Parathyroid adenoma (tissue), 2 donors: Measurements from ENCODE around the gene YOD1.

Experiments
- H2AFZ ChIP-seq: fragments of 300-600 bp; sonication (generic); one replicate; pipeline ENCODE4 v1.7.0; 2017; ENCODE audit warnings: antibody characterized with exemption, mild to moderate bottlenecking
- H3K27ac ChIP-seq: fragments of 300-600 bp; sonication (generic); one replicate; pipeline ENCODE4 v1.7.0; 2017
- H3K27me3 ChIP-seq: fragments of 300-600 bp; sonication (generic); one replicate; pipeline ENCODE4 v1.7.0; 2017; ENCODE audit warnings: low read length; ENCODE audit not compliant: control insufficient read depth, insufficient read depth
- H3K36me3 ChIP-seq: fragments of 300-600 bp; sonication (generic); one replicate; pipeline ENCODE4 v1.7.0; 2017; ENCODE audit warnings: low read length; ENCODE audit not compliant: control insufficient read depth, insufficient read depth
- H3K4me1 ChIP-seq: fragments of 300-600 bp; sonication (generic); one replicate; pipeline ENCODE4 v1.7.0; 2017; ENCODE audit warnings: control low read depth
- H3K4me2 ChIP-seq: fragments of 300-600 bp; sonication (generic); one replicate; pipeline ENCODE4 v1.7.0; 2017; ENCODE audit warnings: low read length
- H3K4me3 ChIP-seq: fragments of 300-600 bp; sonication (generic); one replicate; pipeline ENCODE4 v1.7.0; 2017; ENCODE audit warnings: low read depth, low read length
- H3K79me2 ChIP-seq: fragments of 300-600 bp; sonication (generic); one replicate; pipeline ENCODE4 v1.7.0; 2017; ENCODE audit warnings: control low read depth
- H3K9ac ChIP-seq: fragments of 300-600 bp; sonication (generic); one replicate; pipeline ENCODE4 v1.7.0; 2017; ENCODE audit warnings: mild to moderate bottlenecking
- H3K9me3 ChIP-seq: fragments of 300-600 bp; sonication (generic); one replicate; pipeline ENCODE4 v1.7.0; 2017; ENCODE audit warnings: low read length; ENCODE audit not compliant: control insufficient read depth
- TF ChIP-seq, protein P1 (sequence below): fragments of 300-600 bp; sonication (generic); IDR thresholded peaks from one replicate; pipeline ENCODE4 v1.7.0; 2017; ENCODE audit warnings: antibody characterized with exemption, mild to moderate bottlenecking
- donor health status: primary hyperparathyroidism.

The YOD1 gene

DNA sequence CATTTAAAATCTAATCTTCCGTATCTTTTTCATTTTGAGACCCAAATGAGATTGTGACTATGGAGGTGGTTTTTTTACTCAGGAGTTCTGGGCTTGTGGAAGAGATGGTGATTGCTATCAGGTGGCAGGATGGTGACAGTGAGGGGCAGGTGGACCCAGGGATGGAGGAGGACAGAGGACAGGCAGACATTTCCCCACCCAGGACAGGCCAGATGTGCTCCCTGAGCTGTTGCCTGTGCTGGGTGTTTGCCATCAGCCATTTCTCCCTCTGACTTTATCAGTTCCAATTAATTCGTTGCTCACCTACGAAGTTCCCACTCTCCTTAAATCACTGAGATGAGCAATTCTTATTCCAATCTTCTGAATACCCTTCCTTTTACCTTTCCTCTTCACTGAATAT, 44.9 kb downstream of the YOD1 start:
- no peaks in the 10 kb centered on the region for H3K4me1 ChIP-seq
- no peaks in the 10 kb centered on the region for H3K27me3 ChIP-seq
- no peaks in the 10 kb centered on the region for H3K9me3 ChIP-seq
- no peaks in the 10 kb centered on the region for H3K79me2 ChIP-seq
- no peak overlapping the region for H3K4me3 ChIP-seq
- no peak overlapping the region for H3K27ac ChIP-seq
- no peak overlapping the region for H3K4me2 ChIP-seq
- H3K36me3 ChIP-seq: no peaks in the 10 kb centered on the region
- TF ChIP-seq, protein P1, sequence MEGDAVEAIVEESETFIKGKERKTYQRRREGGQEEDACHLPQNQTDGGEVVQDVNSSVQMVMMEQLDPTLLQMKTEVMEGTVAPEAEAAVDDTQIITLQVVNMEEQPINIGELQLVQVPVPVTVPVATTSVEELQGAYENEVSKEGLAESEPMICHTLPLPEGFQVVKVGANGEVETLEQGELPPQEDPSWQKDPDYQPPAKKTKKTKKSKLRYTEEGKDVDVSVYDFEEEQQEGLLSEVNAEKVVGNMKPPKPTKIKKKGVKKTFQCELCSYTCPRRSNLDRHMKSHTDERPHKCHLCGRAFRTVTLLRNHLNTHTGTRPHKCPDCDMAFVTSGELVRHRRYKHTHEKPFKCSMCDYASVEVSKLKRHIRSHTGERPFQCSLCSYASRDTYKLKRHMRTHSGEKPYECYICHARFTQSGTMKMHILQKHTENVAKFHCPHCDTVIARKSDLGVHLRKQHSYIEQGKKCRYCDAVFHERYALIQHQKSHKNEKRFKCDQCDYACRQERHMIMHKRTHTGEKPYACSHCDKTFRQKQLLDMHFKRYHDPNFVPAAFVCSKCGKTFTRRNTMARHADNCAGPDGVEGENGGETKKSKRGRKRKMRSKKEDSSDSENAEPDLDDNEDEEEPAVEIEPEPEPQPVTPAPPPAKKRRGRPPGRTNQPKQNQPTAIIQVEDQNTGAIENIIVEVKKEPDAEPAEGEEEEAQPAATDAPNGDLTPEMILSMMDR: no peak
- H3K9ac ChIP-seq: no peak overlapping the region
- no peak overlapping the region for H2AFZ ChIP-seq

DNA sequence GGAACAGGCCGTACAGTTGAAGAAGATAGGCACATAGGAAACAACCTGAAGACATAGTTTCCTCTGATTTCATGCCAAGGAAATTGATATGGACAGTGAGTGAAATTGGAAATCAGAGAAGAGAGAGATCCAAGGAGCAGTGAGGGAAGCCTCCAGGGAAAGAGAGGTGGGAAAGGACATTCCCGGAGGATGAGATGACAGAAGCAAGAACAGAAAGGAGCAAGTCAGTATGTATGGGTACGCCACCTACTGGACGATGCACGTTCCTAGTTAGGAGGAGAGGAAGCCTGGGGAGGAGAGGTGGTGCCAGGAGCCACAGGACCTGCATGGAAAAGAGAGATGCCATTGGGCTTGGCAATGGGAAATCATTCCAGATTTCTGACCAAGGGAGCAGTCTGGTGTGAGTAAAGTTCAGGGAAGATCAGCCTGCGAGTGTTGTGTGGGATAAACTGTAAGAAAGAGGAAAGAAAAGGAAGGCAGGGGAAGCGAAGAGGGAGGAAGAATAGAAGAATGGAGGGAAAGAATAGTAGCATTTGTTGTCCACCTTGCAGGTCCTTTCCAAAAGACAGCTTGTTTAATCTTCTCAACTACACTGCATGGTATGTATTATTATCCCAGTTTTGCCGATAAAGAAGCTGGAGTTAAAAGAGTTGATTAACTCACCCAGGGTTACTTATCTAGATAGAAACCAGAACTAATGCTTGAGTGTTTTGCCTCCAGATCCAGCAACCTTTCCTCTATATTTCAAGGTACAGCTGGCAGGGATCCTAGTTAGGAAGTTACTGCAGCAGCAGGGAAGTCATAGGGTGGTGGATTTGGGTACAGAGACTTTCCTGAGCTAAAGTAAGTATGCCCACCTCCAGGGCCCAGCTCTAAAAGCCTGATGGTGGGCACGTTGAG, 45.8 kb downstream of the YOD1 start:
- TF ChIP-seq, protein P1: peak; percentile 37
- Histone ChIP-seq H3K4me2 (no peak overlapping the region), H3K4me3 (no peak overlapping the region), H2AFZ (no peak overlapping the region), H3K27ac (no peak overlapping the region), H3K79me2 (no peaks in the 10 kb centered on the region), H3K9me3 (no peaks in the 10 kb centered on the region), H3K4me1 (no peaks in the 10 kb centered on the region), H3K9ac (no peak overlapping the region), H3K27me3 (no peaks in the 10 kb centered on the region), H3K36me3 (no peaks in the 10 kb centered on the region)

DNA sequence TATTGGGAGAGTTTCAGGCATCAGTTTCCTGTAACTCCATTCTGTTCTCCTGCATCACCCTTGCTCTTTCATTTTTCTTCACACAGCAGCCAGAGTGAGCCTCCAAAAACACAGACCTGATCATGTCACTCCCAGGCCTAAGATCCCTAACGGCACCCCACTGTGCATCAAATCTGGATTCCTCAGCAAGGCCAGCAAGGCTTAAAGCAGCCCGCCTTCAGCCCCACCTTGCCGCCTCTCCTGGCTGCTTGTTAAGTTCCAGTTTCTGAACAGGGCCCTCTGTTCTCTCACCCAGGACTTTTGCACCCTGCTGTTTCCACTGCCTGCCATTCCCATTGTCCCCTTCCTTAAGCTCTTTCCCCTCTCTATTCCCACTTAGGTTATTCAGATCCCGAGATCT, 47.8 kb downstream of the YOD1 start:
- TF ChIP-seq, protein P1: no peak
- H3K9me3 ChIP-seq: no peaks in the 10 kb centered on the region
- no peak overlapping the region for H2AFZ ChIP-seq
- no peaks in the 10 kb centered on the region for H3K36me3 ChIP-seq
- no peak overlapping the region for H3K9ac ChIP-seq
- no peaks in the 10 kb centered on the region for H3K27me3 ChIP-seq
- H3K79me2 ChIP-seq: no peaks in the 10 kb centered on the region
- no peak overlapping the region for H3K4me3 ChIP-seq
- no peaks in the 10 kb centered on the region for H3K4me1 ChIP-seq
- H3K27ac ChIP-seq: no peak overlapping the region
- no peak overlapping the region for H3K4me2 ChIP-seq

DNA sequence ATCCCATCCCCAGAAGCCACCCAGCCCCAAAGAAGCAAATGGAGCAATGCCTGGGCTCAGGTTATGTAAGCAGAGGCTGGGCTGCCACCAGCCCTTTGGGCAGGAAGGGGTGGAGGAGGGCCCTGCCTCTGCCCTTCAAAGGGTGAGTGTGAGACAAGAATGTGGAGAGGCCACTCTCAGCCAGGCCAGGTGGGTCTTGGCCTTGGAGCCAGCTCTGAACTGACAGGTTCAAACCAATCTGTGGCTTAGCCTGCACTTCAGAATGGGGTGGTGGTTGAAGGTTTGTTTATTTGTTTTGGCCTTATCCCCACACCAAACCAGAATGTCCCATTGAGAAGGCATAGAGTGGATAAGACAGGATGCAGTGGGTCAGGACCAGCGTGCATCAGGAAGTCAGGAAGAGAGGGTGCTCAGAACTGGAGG, 48.3 kb downstream of the YOD1 start:
- TF ChIP-seq, protein P1: no peak
- Histone ChIP-seq H3K79me2 (no peaks in the 10 kb centered on the region), H2AFZ (no peak overlapping the region), H3K4me3 (no peak overlapping the region), H3K27me3 (no peaks in the 10 kb centered on the region), H3K4me2 (no peak overlapping the region), H3K36me3 (no peaks in the 10 kb centered on the region), H3K27ac (no peak overlapping the region), H3K4me1 (no peaks in the 10 kb centered on the region), H3K9ac (no peak overlapping the region), H3K9me3 (no peaks in the 10 kb centered on the region)
